ENCODE results near the gene OR6A2.

- TF ChIP-seq EZH2 (IDR thresholded peaks at IDR 0.05; ENCODE audit: low read length, missing control alignments) (no peak), CTCF (conservative IDR thresholded peaks at IDR 0.05 in 1 of 2, IDR thresholded peaks at IDR 0.05 in 1 of 2; ENCODE audit: low read depth in 1 of 2, low read length in 2 of 2) (no peak)
Measured at GRCh38 chr11:6742260-6742659, 57.2 kb downstream of the OR6A2 start.
